Measurements from ENCODE around the gene GRIK4.

Gene GRIK4

DNA sequence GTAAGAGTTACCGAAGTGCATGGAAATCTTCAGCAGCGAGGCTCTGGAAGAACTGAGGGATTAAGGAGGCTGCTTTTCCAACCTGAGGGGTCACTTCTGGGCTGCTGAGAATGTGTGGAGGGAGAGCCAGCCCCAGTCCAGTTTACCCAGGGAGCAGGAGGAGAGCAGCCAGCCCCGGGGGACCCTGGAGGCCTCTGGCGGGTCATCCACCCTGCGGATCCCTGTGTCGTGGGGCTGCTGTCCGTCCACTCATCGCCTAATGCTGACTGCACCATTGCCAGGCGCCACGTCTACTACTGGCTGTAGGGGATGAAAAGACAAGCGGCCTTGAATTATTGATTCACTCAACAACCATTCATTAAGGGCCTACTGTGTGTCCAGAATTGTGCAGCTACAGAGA, 283.6 kb downstream of the GRIK4 start:
- no peak overlapping the region for H3K27ac Mint-ChIP-seq
- H3K4me1 Mint-ChIP-seq: no peaks in the 10 kb centered on the region
- H3K36me3 Mint-ChIP-seq: no peaks in the 10 kb centered on the region
- no peak overlapping the region for H3K4me3 Mint-ChIP-seq
- H3K9me3 Mint-ChIP-seq: no peaks in the 10 kb centered on the region
- ATAC-seq (replicated peaks): no peak
- no peak for DNase-seq
- H3K27me3 Mint-ChIP-seq: peaks cover 7 to 8% of the 10 kb centered on the region in 2 donors

DNA sequence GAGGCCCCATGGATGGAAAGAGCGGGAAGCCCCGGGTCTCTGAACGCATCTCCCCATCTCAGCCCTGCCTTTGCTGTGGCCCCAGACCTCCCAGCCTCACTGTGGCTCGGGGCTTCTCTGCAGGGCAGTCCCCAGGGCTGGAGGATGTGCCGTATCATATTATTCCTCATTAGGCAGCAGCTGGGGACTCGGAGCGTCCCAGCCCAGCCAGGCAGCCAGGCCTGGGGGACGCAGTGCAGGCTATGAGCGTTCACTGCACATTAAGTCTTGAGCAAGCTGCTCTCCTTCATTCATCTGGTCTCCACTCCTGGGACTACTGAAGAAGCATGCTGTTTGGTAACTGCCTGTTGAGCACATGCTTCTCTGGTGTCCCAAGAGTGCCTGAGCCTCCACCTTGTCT, 285.6 kb downstream of the GRIK4 start:
- DNase-seq (no peak), ATAC-seq (replicated peaks) (no peak)
- no peaks in the 10 kb centered on the region for H3K9me3 Mint-ChIP-seq
- H3K27me3 Mint-ChIP-seq: peaks cover 8 to 17% of the 10 kb centered on the region in 2 donors
- no peaks in the 10 kb centered on the region for H3K4me1 Mint-ChIP-seq
- H3K4me3 Mint-ChIP-seq: no peak overlapping the region
- H3K27ac Mint-ChIP-seq: no peak overlapping the region
- no peaks in the 10 kb centered on the region for H3K36me3 Mint-ChIP-seq

DNA sequence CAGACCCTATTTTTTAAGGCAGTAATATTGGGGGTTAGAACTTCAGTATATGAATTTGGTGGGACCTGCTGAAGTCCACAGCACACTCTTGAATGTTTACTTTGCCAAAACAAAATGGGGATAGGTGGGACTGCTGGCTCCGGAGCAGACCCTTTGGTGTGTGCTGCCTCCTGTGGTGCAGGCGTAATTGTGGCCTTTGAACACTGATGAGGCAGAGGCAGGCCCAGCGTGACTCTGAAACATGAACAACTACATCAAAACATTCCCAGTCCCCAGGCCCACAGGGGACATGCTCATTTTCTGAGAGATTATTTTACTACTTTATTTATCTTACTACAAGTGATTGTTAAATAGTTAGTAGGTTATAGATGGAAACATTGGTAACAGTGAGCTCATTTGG, 287.3 kb downstream of the GRIK4 start:
- peaks cover 11 to 22% of the 10 kb centered on the region in 2 donors for H3K27me3 Mint-ChIP-seq
- H3K9me3 Mint-ChIP-seq: no peaks in the 10 kb centered on the region
- H3K27ac Mint-ChIP-seq: no peak overlapping the region
- DNase-seq: no peak
- no peak for ATAC-seq (replicated peaks)
- peaks cover 0 to 2% of the 10 kb centered on the region in 2 donors for H3K4me1 Mint-ChIP-seq
- peaks cover 0 to 3% of the 10 kb centered on the region in 2 donors for H3K36me3 Mint-ChIP-seq
- H3K4me3 Mint-ChIP-seq: no peak overlapping the region

DNA sequence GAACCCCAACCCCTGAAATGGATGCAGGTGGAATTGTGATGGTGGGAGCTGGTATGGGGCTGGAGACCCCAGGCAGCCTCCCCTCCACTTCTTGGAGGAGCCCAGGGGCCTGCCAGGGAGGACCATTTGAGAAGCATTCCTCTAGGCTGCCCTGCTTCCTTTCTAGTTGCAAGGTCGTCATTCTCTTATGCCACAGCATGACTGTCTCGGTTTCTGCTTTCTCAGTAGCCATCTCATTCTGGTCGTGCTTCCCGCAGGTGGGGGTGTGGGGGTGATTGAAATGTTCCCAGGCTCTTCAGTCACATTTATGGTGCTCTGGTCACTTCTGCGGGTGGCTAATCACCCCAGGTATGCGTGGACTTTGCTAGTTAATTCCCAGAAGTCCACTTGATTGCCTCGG, 288.7 kb downstream of the GRIK4 start:
- Mint-ChIP-seq H3K4me1 (peaks cover 0 to 2% of the 10 kb centered on the region in 2 donors), H3K27ac (no peak overlapping the region), H3K27me3 (peaks cover 18 to 33% of the 10 kb centered on the region in 2 donors), H3K4me3 (no peak overlapping the region), H3K9me3 (no peaks in the 10 kb centered on the region), H3K36me3 (peaks cover 0 to 3% of the 10 kb centered on the region in 2 donors)
- DNase-seq (no peak), ATAC-seq (replicated peaks) (no peak)

DNA sequence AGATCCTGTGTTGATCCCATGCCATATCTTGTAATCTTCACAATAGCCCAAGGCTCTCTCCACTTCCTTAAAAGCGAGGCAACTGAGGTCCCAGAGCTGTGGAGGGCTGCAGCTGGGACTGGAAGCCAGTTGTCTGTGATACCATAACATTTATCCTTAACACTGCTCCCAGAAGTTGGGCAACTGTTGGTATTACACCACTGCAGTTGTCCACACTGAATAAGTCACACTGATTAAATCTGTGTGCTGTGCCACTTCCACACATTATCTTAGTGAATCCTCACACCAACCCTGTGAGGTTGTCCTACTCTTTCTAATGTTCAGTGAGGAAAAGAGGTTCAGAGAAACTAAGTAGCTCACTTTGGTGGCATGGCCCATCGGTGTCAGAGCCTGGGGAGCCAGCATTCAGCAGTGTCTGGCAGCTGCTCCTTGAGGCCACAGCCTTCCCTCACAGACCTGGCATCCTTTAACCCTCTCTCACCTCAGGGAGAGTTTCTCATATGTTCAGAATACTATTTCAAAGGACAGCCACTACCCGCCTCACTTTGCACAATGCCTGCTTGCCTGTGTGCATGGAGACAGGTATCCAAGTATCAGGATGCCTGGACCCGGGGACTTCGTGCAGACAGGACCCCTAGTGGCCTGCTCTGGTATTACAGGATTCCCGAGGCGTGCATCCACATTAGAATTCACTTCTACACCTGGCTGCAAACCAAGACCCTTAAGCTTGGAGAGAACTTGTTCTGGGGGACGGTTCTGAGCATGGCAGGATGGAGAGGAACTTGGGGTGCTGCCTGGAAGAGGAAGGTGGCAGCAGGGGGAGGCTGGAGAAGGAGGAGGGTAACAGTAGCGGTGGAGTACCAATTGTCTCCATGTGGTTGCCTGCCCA, 290.5 kb downstream of the GRIK4 start:
- DNase-seq: no peak
- Mint-ChIP-seq H3K9me3 (no peaks in the 10 kb centered on the region), H3K27me3 (peaks cover 10 to 35% of the 10 kb centered on the region in 2 donors), H3K4me1 (peaks cover 0 to 2% of the 10 kb centered on the region in 2 donors), H3K4me3 (no peak overlapping the region), H3K27ac (no peak overlapping the region), H3K36me3 (peaks cover 0 to 3% of the 10 kb centered on the region in 2 donors)
- peak; percentile 67 to 71 for ATAC-seq (replicated peaks)

DNA sequence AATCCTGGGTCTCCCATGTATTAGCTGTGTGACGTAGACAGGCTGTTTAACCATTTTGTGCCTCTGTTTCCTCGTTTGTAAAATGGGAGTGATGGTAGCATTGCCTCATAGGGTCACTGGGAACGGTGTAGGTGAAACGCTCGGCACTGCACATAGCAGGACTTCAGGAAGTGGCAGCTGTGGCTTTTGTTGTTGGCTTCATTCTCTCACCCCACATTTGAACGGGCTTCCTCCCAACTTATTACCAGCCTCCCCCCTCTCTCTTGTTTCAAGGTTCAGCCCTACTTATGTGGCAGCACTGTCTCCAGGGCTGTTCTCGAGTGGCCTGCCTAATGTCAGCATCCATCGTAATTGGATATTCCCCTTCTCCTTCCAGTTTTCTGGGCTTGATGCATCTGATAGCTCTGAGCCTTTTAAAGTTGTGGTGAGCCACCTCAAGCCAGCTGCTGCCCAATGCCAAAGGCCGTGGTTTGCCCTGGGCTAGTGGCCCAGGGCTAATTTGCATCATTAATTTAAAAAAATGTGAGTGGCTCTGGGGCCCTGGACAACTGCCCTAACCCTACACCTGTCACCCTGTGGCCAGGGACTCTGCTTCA, 294.5 kb downstream of the GRIK4 start:
- Mint-ChIP-seq H3K4me1 (peaks cover 0 to 2% of the 10 kb centered on the region in 2 donors), H3K27me3 (peaks cover 14 to 41% of the 10 kb centered on the region in 2 donors), H3K4me3 (no peak overlapping the region), H3K36me3 (peaks cover 0 to 3% of the 10 kb centered on the region in 2 donors), H3K27ac (no peak overlapping the region), H3K9me3 (no peaks in the 10 kb centered on the region)
- DNase-seq (no peak), ATAC-seq (replicated peaks) (no peak)

DNA sequence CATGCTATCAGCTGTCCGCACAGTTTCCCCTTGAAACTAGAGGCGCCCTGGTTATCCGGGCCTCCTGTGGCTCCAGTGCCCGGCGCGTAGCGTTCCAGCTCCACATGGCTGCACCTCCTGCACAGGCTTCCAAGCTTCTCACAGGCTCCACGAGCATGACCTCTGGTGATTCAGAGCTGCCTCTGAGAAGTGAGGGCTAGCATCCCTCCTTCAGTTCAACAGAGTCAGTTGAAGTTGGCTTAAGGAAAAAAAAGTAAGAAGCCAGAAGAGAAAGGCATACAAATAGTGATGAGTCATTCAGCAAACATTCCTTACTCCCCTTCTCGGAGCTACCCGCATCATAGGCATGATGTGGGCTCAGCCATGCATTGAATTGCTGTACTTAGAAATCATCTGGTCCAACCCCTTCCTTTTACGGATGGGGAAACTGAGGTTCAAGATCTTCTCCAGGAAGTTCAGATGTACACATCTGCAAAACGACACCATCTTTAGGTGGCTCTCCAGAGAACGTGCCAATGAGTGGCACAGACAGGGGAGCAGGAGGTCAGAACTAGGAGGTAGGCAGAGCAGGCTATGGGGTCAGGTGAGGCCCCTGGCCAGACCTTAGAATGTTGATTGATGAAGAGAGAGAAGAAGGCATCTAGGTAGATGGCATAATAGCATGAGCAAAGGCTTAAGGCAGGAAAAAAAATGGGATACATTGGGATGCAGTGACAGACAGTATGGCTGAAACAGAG, 296.0 kb downstream of the GRIK4 start:
- Mint-ChIP-seq H3K36me3 (no peaks in the 10 kb centered on the region), H3K27ac (no peak overlapping the region), H3K9me3 (no peaks in the 10 kb centered on the region), H3K4me3 (no peak overlapping the region), H3K27me3 (peaks cover 12 to 27% of the 10 kb centered on the region in 2 donors), H3K4me1 (no peaks in the 10 kb centered on the region)
- DNase-seq (no peak), ATAC-seq (replicated peaks) (no peak)

DNA sequence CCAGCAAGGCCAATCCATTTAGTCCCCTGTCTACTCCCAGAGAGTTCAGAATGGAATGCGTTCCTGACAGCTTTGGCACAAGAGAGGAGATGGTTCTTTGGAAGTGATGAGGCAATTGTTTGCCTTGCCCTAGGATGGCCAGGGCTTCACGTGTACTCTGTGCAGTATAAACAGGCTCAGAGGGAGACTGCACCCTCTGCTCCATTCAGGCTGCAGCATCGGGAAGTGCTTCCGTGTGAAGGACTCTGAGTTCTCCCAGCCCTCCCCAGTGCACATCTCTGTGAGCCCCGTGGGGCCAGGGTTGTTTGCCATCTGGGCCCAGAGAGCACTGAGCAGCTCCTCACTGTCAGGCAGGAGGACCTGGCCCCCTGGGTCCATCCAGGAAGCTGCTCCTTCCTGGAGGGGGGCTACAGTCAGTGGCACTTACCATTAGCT, 297.1 kb downstream of the GRIK4 start:
- peaks cover 16 to 26% of the 10 kb centered on the region in 2 donors for H3K27me3 Mint-ChIP-seq
- no peak overlapping the region for H3K27ac Mint-ChIP-seq
- H3K36me3 Mint-ChIP-seq: no peaks in the 10 kb centered on the region
- no peak for ATAC-seq (replicated peaks)
- H3K4me1 Mint-ChIP-seq: no peaks in the 10 kb centered on the region
- no peak overlapping the region for H3K4me3 Mint-ChIP-seq
- H3K9me3 Mint-ChIP-seq: no peaks in the 10 kb centered on the region
- DNase-seq: no peak

DNA sequence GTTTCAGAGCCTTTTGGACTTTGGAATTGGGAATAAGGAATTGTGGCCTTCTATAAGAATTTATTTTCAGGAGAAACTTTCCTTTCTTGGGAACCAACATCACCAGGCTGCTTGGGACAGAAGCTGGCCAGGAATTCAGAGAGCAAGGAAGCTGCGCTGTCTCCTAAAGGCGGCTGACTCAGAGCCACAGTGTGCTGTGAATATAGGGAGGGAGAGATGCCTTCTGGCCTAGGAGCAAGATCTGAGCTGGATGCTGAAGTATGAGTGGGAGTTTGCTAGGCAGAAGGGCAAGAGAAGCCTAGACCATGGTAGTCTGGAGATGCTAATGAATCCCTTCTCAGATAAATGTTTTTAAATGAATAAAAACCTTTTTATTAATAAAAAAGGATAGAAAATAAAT, 298.7 kb downstream of the GRIK4 start:
- Mint-ChIP-seq H3K27me3 (peaks cover 17 to 21% of the 10 kb centered on the region in 2 donors), H3K36me3 (no peaks in the 10 kb centered on the region), H3K4me3 (no peak overlapping the region), H3K9me3 (no peaks in the 10 kb centered on the region), H3K27ac (no peak overlapping the region), H3K4me1 (no peaks in the 10 kb centered on the region)
- ATAC-seq (replicated peaks) (no peak), DNase-seq (no peak)

DNA sequence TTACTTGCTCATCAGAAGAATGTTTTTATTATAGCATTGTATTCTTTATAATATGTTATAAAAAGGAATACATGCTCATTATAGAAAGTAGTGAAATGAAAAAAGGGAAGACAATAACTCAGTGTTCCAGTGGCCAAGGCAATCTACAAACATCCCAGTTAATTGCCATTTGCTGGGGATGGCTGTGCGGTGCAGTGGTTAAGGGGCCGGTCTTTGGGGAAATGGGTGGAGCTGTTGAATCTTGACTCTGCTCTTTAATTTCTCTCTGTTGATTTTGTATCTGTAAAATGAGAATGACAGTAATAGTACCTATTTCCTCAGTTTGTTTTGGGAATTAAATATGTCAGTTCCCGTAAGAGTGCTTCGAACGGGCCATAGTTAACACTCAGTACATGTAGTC, 299.7 kb downstream of the GRIK4 start:
- DNase-seq: no peak
- ATAC-seq (replicated peaks): no peak
- H3K27me3 Mint-ChIP-seq: peaks cover 19 to 20% of the 10 kb centered on the region in 2 donors
- H3K4me3 Mint-ChIP-seq: no peak overlapping the region
- H3K9me3 Mint-ChIP-seq: no peaks in the 10 kb centered on the region
- no peaks in the 10 kb centered on the region for H3K36me3 Mint-ChIP-seq
- no peaks in the 10 kb centered on the region for H3K4me1 Mint-ChIP-seq
- H3K27ac Mint-ChIP-seq: no peak overlapping the region

DNA sequence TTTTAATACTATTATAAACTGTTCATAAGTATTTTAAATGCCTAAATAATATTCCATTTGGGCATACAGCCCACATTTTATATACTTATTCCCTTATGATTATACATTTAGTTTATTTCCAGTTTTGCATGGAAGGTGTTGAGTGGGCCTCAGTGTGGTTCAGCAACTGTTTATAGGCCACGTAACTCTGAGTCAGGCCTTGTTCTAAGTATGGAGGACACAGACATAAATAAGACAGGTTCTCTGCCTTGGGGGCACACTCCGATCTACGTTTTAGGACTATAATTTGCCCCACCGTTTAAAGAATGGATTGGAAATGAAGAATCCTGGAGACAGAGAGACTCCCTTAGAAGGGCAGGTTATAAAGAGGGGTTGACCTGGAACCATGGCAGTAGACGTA, 300.2 kb downstream of the GRIK4 start:
- no peak for DNase-seq
- Mint-ChIP-seq H3K9me3 (no peaks in the 10 kb centered on the region), H3K4me1 (no peaks in the 10 kb centered on the region)

DNA sequence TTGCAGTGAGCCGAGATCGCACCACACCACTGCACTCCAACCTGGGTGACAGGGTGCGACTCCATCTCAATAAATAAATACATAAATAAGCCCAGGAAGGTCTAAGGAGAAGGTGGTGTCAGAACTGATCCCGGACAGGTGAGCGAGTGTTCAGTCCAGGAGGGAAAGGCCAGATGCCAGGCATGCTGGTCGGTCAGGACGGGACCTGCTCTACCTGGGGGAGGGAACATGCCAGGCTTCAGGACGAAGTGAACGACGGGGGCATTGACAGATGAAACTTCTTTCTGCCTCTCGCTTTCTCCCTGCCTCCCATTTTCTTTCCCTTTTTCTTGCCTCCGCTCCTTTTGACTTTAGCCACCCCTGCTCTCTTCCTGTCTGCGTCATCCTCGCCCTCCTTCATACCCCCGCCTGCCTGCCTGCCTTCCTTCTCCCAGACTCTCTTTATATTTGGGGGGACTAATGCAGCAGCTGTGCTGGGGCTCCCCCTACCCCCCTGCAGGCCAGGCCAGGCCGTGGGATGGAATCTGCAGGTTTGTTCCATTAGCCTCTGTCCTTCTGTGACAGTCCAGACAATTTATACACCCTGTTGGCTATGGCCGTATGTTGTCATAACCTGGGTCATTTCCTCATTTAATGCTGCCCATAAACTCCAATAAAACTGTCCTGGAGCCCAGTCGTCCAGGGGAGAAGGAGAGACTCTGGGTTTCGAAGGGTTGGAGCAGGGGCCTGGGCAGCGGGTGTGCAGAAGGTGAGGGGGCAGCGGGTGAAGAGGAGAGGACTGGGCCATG, 303.2 kb downstream of the GRIK4 start:
- Mint-ChIP-seq H3K4me3 (no peak overlapping the region), H3K36me3 (no peaks in the 10 kb centered on the region), H3K9me3 (no peaks in the 10 kb centered on the region), H3K27ac (no peak overlapping the region), H3K4me1 (no peaks in the 10 kb centered on the region), H3K27me3 (peaks cover 27 to 29% of the 10 kb centered on the region in 2 donors)
- no peak for DNase-seq
- ATAC-seq (replicated peaks): no peak

More for the DNA sequence above, 300.2 kb downstream of the GRIK4 start:
- Mint-ChIP-seq H3K4me3 (no peak overlapping the region), H3K36me3 (no peaks in the 10 kb centered on the region), H3K27me3 (peaks cover 20 to 21% of the 10 kb centered on the region in 2 donors), H3K27ac (no peak overlapping the region)
- no peak for ATAC-seq (replicated peaks)

DNA sequence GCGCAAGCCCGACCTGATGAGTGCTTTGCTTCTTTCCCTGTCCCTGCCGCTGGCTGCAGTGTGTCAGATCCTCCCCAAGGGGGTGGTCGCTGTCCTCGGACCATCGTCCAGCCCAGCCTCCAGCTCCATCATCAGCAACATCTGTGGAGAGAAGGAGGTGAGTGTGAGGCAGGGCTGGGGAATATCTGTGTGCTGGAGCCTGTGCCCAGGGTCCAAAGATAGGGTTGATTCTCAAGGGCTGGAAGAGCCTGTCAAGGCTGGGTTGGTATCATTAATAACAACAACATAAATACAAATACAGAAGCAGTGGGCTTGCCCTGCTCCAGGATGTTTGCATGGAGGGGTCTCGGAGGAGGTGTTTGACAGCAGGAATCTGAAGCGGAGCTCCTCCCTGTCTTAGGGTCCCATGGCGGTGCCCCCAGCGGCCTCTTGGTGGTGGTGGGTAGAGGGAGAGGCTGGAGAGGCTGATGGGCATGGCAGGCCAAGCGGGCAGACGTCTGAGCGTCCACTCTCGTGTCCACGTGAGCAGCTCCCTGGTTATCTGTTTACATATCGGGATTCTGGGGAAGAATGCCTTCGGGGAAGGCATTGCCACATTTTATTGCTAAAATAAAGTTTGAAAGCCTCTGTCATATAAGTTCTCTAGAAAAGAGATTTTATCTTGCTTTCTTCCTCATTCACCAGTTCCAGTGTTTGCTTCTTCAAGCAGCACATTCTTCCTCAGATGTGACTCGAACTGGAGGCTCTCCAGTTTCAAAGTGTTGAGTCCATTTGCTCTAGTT, 304.0 kb downstream of the GRIK4 start:
- no peak overlapping the region for H3K4me3 Mint-ChIP-seq
- no peak for ATAC-seq (replicated peaks)
- no peaks in the 10 kb centered on the region for H3K4me1 Mint-ChIP-seq
- H3K9me3 Mint-ChIP-seq: no peaks in the 10 kb centered on the region
- H3K27me3 Mint-ChIP-seq: peaks cover 27 to 34% of the 10 kb centered on the region in 2 donors
- H3K36me3 Mint-ChIP-seq: peaks cover 0 to 3% of the 10 kb centered on the region in 2 donors
- DNase-seq: no peak
- no peak overlapping the region for H3K27ac Mint-ChIP-seq
